ENCODE measurements around the gene OVCA2. TPM values are rescaled to one million over a fixed set of nuclear protein-coding genes. Genes with fewer than 3 reads are reported as not detected.
A peak's percentile ranks its signal among the peaks of the same experiment; 100 is the strongest.

OVCA2 gene
- total RNA-seq, 1 experiment from 2014 or later: 24.6 TPM

DNA sequence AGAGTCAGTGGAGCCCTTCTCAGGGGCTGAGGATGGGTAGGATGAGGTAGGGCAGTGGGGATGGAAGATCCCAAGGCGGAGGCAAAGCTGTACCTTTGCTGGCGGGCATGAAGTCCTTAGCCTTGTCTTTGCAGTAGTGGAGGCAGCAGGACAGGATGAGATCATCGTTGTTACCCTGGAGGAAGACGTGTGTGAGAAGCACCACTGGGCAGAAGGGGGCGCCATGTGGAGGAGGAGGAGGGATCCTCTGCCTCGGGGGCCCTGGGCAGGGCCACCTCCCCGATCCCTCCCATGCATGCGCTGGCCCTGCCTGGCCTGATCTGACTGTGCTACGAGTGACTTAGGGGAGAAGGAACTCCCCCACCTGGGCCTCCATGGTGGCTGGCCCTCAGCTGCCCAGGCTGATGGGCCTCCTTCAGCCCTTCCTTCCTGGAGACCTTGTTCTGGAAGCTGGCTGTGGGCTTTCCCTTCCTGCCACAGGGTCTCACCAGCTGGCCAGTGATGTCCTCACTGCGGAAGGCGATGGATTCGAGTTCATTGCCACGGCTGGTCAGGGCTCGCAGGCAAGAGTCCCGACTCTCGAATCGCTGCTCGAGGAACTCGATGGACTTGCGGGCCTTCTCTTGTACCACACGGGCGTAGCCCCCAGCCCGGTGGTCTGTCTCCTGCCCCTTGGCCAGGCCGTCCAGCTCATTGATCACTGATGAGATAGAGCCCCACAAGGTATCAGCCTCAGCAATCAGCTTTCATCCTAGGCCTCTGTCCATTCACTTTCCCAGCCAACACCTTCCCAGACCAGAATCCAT lies 23.4 kb downstream of the OVCA2 start:
- Histone ChIP-seq H3K79me1 (ENCODE audit: insufficient read depth, low read depth, low read length, poor library complexity, severe bottlenecking) (no peaks in the 10 kb centered on the region), H3K79me2 (ENCODE audit: insufficient read depth, low read length) (no peaks in the 10 kb centered on the region), H3K27ac (ENCODE audit: insufficient read length, low read depth, low read length) (no peak overlapping the region), H3K27me3 (ENCODE audit: insufficient read depth, low read length) (no peaks in the 10 kb centered on the region; the same call in 1 of the 2 replicates), H4K8ac (replicated peaks; ENCODE audit: insufficient read length, low read depth, low read length) (no peak overlapping the region), H3K23ac (ENCODE audit: insufficient read length, low read depth, low read length) (no peak overlapping the region), H3K9me3 (ENCODE audit: control insufficient read depth, low read depth, low read length) (no peaks in the 10 kb centered on the region), H2AFZ (ENCODE audit: low read length) (no peak overlapping the region), H2BK5ac (ENCODE audit: insufficient read length, low read length) (no peak overlapping the region), H3K14ac (ENCODE audit: insufficient read depth, low read length) (no peak overlapping the region; the same call in 1 of the 2 replicates), H3K4me1 (ENCODE audit: insufficient read depth, low read length) (peaks cover 5% of the 10 kb centered on the region; the same call in 1 of the 2 replicates), H3K9ac (ENCODE audit: extremely low read depth, insufficient read length, low read length) (no peak overlapping the region), H3K4me2 (ENCODE audit: insufficient read depth, insufficient read length, low read length) (no peak overlapping the region), H3T11ph (ENCODE audit: low read length) (no peak overlapping the region), H3K23me2 (ENCODE audit: insufficient read length, low read depth, low read length, poor library complexity, severe bottlenecking) (no peaks in the 10 kb centered on the region), H3K18ac (ENCODE audit: insufficient read length, low read depth, low read length) (no peak overlapping the region), H2AK5ac (ENCODE audit: insufficient read length, low read length) (no peak overlapping the region), H2BK12ac (ENCODE audit: insufficient read length, low read depth, low read length) (no peak overlapping the region), H4K91ac (ENCODE audit: insufficient read length, low read depth, low read length) (no peak overlapping the region), H3K56ac (ENCODE audit: insufficient read length, low read depth, low read length) (no peak overlapping the region), H2BK120ac (ENCODE audit: low read depth, low read length, poor library complexity, severe bottlenecking) (no peak overlapping the region), H4K5ac (ENCODE audit: insufficient read length, low read depth, low read length) (no peak overlapping the region), H4K20me1 (ENCODE audit: control insufficient read depth, insufficient read depth, insufficient read length) (peaks cover 2% of the 10 kb centered on the region), H2BK15ac (ENCODE audit: low read depth, low read length) (no peak overlapping the region), H3K4ac (ENCODE audit: low read depth, low read length) (no peak overlapping the region), H2BK20ac (ENCODE audit: low read depth, low read length, poor library complexity, severe bottlenecking) (no peak overlapping the region)
- Mint-ChIP-seq H3K9me3 (no peaks in the 10 kb centered on the region), H3K4me1 (peaks cover 35 to 52% of the 10 kb centered on the region in 2 experiments), H3K27ac (no peak overlapping the region; a peak in 2 of 7 replicates), H3K36me3 (ENCODE audit: insufficient read depth in 1 of 3, low read depth in 3 of 3) (peaks cover 3 to 53% (median 27%) of the 10 kb centered on the region in 3 experiments), H3K4me3 (no peak overlapping the region), H3K27me3 (ENCODE audit: low read depth) (peaks cover 7% of the 10 kb centered on the region)
- TF ChIP-seq, protein P1, sequence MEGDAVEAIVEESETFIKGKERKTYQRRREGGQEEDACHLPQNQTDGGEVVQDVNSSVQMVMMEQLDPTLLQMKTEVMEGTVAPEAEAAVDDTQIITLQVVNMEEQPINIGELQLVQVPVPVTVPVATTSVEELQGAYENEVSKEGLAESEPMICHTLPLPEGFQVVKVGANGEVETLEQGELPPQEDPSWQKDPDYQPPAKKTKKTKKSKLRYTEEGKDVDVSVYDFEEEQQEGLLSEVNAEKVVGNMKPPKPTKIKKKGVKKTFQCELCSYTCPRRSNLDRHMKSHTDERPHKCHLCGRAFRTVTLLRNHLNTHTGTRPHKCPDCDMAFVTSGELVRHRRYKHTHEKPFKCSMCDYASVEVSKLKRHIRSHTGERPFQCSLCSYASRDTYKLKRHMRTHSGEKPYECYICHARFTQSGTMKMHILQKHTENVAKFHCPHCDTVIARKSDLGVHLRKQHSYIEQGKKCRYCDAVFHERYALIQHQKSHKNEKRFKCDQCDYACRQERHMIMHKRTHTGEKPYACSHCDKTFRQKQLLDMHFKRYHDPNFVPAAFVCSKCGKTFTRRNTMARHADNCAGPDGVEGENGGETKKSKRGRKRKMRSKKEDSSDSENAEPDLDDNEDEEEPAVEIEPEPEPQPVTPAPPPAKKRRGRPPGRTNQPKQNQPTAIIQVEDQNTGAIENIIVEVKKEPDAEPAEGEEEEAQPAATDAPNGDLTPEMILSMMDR (conservative IDR thresholded peaks at IDR 0.05): peak; percentile 82
- no CpG with 5 or more reads among the region's 24 CpGs for WGBS (ENCODE audit: extremely low coverage, insufficient read length, low lambda C conversion rate)
- DNase-seq: peak; percentile 94

All from H9 (cell line).